Activated CD4-positive, alpha-beta T cell treated with anti-CD3 and anti-CD28 coated beads for 4 hours (primary cell): ENCODE results near the gene FUBP1.
"Not testable (repeated sequence)": the region's sequence is repeated elsewhere in the genome, so short reads cannot be mapped to it uniquely, and the experiment has no call there.

Experiments
- DNase-seq, 2 donors: peaks; one replicate each; pipeline ENCODE4 v3.0.0-alpha.2; 2020

FUBP1 gene

GRCh38 chr1:77978969-77979876 lies at the start of gene FUBP1:
Gene FUBP1, minus strand, starts transcription at chr1:77979072. Its CDS starts 68 bp downstream, at chr1:77979004.
- peak; percentile 93 to 96 for DNase-seq

DNA sequence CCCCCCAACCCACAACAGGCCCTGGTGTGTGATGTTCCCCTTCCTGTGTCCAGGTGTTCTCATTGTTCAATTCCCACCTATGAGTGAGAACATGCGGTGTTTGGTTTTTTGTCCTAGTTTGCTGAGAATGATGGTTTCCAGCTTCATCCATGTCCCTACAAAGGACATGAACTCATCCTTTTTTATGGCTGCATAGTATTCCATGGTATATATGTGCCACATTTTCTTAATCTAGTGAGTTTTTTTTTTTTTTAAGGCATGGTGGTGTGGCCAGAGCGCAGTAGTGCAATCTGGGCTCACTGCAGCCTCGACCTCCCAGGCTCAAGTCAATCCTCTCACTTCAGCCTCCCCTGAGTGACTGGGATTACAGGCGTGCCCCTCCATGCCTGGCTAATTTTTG lies 42.3 kb upstream of the FUBP1 start:
- DNase-seq, result not testable (repeated sequence)

DNA sequence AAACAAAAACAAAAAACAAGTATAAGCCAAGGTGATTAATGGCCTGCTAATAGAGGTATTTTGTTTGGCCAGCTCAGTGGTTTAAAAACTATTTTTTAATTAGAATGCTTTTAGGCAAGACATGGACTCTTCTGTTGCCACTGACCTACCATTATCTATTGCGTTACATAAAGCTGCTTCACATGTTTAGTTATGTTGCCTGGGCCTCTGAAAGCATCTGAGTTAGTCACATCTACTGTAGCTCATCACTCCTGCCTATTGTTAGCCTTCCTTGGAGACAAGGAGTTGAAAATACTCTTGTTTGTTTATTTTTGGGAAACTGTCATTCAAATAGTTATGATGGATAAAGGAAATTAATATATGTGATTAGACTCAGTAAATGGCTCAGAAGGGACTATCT lies 40.2 kb upstream of the FUBP1 start:
- DNase-seq, result no peak

GRCh38 chr1:78015148-78015547 lies 36.3 kb upstream of the FUBP1 start:
- DNase-seq, result no peak

DNA sequence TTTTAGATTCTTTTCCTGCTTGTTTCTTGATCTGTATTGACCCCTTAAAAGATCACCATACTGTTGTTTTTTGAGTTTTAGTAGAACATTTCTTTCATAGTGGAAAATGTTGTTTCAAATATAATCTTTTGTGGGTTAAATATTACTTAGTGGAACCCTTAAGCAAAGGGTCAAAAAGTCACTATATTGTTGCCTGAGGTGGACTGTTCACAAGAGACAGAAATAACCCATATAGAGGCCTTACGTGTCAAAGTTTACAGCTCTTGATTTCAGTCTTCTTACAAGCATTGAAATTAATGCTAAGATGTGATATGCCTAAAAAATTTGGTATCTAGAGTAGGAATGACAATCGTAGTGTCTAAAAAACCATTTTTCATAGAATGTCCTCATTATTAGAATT lies 32.2 kb upstream of the FUBP1 start:
- DNase-seq, result no peak

- DNase-seq, result no peak
Observed at GRCh38 chr1:78009836-78010235, 31.0 kb upstream of the FUBP1 start.

DNA sequence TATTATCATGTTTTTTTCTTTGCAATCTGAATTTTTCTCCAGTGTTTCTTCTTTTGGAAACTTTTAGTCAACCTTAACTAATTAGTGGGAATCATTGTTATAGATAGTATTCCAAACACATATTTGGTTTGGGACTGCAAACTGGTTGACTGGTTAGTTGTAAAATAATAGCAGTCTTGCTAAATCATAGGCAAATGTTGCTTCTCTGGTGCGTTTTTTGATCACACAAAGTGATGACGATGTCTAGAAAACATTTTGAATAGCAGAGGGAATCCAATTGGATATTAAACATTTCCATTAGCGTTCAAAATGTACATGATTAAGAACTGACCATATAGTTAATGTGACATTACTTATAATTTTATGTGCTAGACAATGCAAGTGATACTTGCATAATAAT lies 30.4 kb upstream of the FUBP1 start:
- DNase-seq, result no peak

- no peak for DNase-seq
Observed at GRCh38 chr1:78007677-78008341, 28.9 kb upstream of the FUBP1 start.

DNA sequence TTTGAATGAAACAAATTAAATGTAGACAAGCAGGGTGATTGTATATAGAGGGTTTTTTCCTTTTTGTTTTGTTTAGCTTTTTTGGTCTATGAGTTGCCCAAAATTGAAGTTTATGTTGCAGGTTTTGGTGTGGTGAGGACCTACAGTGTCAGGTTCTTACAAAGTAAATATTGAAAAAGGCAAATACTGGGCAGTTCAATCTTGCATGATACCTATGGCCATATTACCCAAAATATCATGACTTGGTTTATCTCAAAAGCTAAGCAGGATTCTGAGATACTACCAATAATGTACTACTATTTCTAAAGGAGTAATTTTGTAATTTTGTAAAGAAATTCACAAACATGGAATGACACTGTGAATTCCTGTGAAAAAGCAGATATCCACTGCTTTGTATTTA lies 27.6 kb upstream of the FUBP1 start:
- DNase-seq, result no peak

DNA sequence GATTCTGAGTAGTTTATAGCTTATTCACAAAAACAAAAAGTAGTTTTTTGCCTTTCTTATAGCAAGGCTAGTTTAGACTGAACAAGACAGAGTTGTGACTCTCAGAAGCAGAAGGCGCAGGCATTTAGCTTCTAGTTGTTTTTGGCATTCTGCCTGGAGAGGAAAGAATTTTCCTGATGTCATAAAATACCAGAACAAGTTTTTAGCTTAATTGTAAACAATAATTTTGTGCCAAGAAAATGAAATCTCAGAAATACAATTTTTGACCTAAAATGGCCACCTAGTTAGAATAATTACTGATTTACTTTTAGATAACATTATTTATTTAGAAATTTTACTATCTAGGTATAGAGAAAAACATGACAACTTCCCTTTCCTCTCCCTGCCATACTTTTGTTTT lies 26.9 kb upstream of the FUBP1 start:
- no peak for DNase-seq

GRCh38 chr1:78005448-78005722 lies 26.5 kb upstream of the FUBP1 start:
- DNase-seq, result no peak

GRCh38 chr1:78004719-78005447 lies 26.0 kb upstream of the FUBP1 start, which contains the start of gene DNAJB4:
Gene DNAJB4, plus strand, starts transcription at chr1:78004939. Its CDS starts 172 bp downstream, at chr1:78005111.
- peak; percentile 61 to 63 for DNase-seq

DNA sequence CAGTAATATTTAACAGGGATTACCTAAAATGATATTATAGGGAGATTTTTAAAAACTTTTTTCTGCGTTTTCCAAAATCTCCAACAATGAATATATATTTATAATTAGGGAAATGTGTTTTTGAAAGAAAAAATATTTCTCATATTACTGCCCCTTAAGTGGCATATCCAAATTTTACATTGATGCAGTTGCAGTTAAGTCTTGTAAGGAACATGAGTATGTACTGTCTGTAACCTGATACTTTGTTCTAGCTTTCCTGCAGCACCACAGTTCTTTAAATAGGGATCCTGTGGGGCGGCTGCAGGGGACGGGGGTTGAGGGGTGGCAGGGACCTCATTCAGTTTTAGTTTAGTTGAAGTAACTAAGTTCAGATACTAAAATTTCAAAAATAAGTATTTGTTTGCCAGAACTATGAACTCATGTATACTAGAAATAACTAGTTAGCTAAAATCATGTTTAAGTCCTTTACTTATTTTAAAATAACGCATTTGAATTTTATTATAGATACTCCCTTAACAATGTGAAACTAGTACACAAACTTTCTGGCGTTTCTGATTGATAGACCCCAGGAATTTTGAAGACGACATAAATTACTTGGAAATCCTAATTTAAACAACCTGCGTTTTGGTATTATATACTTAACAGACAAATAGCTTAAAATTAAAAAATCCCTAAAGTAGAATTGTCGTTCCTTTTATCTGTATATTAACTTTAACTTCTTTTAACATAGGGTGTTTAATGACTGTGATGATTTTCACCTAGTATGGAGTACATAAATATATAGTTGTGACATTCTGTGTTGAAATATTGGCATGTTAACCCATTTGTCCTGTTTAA lies 25.2 kb upstream of the FUBP1 start:
- DNase-seq, result peak; percentile 13 to 24

- DNase-seq, result no peak
Observed at GRCh38 chr1:78003070-78003746, 24.3 kb upstream of the FUBP1 start.

DNA sequence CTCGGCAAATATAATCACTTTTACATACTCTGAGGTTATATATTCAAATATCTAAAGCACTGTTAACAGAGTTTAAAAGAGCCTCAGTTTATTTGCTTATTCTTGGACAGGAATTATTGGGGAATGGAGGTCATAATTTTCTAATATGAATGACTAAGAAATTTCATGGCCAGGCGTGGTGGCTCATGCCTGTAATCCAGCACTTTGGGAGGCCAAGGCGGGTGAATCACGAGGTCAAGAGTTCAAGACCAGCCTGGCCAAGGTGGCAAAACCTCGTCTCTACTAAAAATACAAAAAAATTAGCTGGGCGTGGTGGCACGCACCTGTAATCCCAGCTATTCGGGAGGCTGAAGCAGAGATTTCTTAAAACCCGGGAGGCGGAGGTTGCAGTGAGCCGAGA lies 21.7 kb upstream of the FUBP1 start:
- DNase-seq, result not testable (repeated sequence)

- no peak for DNase-seq
Observed at GRCh38 chr1:77996734-77997133, 17.9 kb upstream of the FUBP1 start.

DNA sequence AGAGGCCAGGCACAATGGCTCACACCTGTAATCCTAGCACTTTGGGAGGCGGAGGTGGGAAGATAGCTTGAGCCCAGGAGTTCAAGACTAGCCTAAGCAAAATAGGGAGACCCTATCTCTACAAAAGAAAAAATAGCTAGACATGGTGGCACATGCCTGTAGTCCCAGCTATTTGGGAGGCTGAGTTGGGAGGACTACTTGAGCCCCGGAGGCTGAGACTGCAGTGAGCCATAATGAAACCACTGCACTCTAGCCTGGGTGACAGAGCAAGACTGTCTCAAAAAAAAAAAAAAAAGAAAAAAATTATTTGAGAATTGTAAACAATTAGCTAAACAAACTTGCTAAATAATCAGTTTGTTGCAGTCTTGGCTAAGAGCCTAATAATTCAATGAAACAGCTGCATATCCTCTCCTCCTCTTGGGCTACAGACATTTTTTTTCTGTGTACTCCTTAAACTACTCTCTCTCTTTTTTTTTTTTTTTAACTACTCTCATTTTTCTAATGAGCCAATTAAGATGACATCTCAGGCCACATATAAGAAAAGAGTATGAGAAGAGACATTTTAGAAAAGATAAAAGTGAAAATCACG lies 15.3 kb upstream of the FUBP1 start:
- no peak for DNase-seq

GRCh38 chr1:77991638-77992037 lies 12.8 kb upstream of the FUBP1 start:
- no peak for DNase-seq

DNA sequence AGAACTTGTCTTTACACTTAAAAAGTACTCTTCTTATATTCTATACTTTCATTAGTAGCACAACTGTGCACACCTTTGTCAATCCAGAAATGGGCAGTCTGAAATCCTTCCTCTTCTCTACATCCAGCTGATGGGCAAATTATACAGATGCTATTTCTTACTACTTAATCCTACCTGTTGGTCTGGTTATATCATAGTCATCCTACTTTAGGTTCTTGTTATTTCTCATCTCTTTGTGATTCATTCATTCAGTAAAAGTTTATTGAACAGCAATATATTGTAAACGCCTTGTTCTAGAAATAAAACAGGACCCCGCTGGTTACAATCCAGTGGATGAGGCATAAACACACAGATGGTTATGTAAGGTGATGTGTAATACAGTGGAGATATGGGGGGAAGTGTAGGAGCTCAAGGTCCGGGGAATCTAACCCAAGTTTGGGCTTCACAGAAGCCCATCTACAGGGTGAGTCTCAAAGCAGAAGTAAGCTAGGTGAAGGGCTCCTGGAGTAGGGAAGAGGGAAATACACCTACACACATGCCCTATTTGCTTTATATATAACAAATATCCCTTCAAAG lies 11.8 kb upstream of the FUBP1 start:
- no peak for DNase-seq

GRCh38 chr1:77989744-77990143 lies 10.9 kb upstream of the FUBP1 start:
- no peak for DNase-seq

DNA sequence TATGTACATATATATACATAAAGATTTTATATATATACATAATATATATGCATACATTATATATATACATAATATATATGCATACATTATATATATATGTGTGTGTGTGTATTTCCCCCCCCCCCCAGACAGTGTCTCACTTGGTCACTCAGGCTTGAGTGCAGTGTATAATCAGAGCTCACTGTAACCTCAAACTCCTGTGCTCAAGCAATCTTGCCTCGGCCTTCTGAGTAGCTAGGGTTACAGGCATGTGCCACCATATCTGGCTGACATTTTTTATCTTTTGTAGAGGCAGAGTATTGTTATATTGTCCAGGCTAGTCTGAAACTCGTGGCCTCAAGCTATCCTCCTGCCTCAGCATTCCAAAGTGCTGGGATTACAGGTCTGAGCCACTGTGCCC lies 9.0 kb upstream of the FUBP1 start:
- DNase-seq, result no peak
